HG02588 (cell line): Measurements from ENCODE around the gene H6PD.

Experiments
- ATAC-seq: cut with Tn5 transposase; IDR thresholded peaks from one replicate; pipeline ENCODE4 v1.9.1; 2021; ENCODE audit warnings: mild to moderate bottlenecking, moderate library complexity; ENCODE audit not compliant: unreplicated experiment

Gene H6PD

GRCh38 chr1:9234223-9235095 lies at the start of gene H6PD:
Gene H6PD (plus strand): TSS chr1:9234774. CDS start chr1:9244935, 10,161 bp downstream.
- ATAC-seq: peak; percentile 75

- ATAC-seq: no peak
Measured at GRCh38 chr1:9186082-9186859, 48.3 kb upstream of the H6PD start.

- no peak for ATAC-seq
Measured at GRCh38 chr1:9187004-9187403, 47.6 kb upstream of the H6PD start.

GRCh38 chr1:9190234-9190633 lies 44.3 kb upstream of the H6PD start:
- ATAC-seq: no peak

- ATAC-seq: no peak
Measured at GRCh38 chr1:9191231-9191630, 43.3 kb upstream of the H6PD start.

- no peak for ATAC-seq
Measured at GRCh38 chr1:9192578-9193232, 41.9 kb upstream of the H6PD start.

- ATAC-seq: no peak
Measured at GRCh38 chr1:9193233-9193625, 41.3 kb upstream of the H6PD start.

GRCh38 chr1:9194024-9194423 lies 40.5 kb upstream of the H6PD start:
- no peak for ATAC-seq

GRCh38 chr1:9195651-9196050 lies 38.9 kb upstream of the H6PD start:
- ATAC-seq: no peak

- peak; percentile 45 for ATAC-seq
Measured at GRCh38 chr1:9196129-9197040, 38.2 kb upstream of the H6PD start.

- no peak for ATAC-seq
Measured at GRCh38 chr1:9197186-9198099, 37.1 kb upstream of the H6PD start.

- ATAC-seq: no peak
Measured at GRCh38 chr1:9198538-9199361, 35.8 kb upstream of the H6PD start.

GRCh38 chr1:9200441-9200840 lies 34.1 kb upstream of the H6PD start:
- ATAC-seq: no peak

GRCh38 chr1:9201401-9202239 lies 33.0 kb upstream of the H6PD start:
- ATAC-seq: no peak

GRCh38 chr1:9202240-9202870 lies 32.2 kb upstream of the H6PD start:
- no peak for ATAC-seq

GRCh38 chr1:9203511-9203982 lies 31.0 kb upstream of the H6PD start:
- no peak for ATAC-seq

- ATAC-seq: no peak
Measured at GRCh38 chr1:9204156-9204720, 30.3 kb upstream of the H6PD start.
